Measurements from ENCODE around the gene EFTUD2.

EFTUD2 gene

GRCh38 chr17:44915862-44916780, 16.9 kb upstream of the EFTUD2 start:
- POLR2A ChIA-PET = interaction anchor here (0.7 kb wide), 1 partner anchor 18 kb away, joined by 3 read pairs; no protein-coding TSS in a partner anchor
- H3K4me1 ChIP-seq (ENCODE audit: control insufficient read depth, insufficient read depth, low read length) = no peaks in the 10 kb centered on the region; the same call in 1 of the 2 replicates

DNA sequence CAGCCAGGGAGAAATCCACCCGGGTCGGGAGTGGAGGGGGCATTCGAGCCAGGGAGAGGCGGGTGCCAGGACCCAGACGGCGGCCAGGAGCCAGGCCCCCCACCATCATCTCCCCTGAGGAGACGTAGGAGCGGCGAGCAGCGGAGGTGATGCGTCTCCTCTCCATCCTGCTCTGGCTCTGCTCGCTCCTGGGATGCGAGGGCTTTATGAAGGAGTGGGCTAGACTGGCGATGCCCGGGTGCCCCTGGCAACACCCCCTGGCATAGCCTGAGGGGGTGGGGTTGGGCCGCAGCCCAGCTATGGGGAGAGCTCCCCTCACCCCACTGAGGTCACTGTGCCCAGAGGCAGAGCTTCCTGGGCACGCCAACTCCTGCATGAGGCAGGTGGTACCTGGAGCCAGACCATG, 16.1 kb upstream of the EFTUD2 start, which contains the start of gene GFAP:
Gene GFAP (minus strand): TSS at position 180 of the 406 bp plus-strand sequence. CDS start 14 bp downstream, at position 166.
- no peak within 1 kb of the TSS for H3K27ac ChIP-seq (ENCODE audit: extremely low read depth, low read depth, low read length)
- H3K4me1 ChIP-seq (ENCODE audit: control insufficient read depth, insufficient read depth, low read length) = no peaks in the 10 kb centered on the region; the same call in 1 of the 2 replicates
- TF ChIP-seq HIC1 (tag by site-specific recombination; IDR thresholded peaks at IDR 0.05) (0 out of 2 replicates have a peak, but pooled peaks have one; percentile 31), ZNF423 (tag by site-specific recombination; IDR thresholded peaks at IDR 0.05) (no peak)
- no peaks in the 10 kb centered on the region for H3K36me3 ChIP-seq (ENCODE audit: control insufficient read depth in 2 of 2, insufficient read depth in 1 of 2, low read length in 2 of 2)
- ChIA-PET POLR2A (interaction anchor here (0.7 kb wide), 1 partner anchor 17 kb away, joined by 3 read pairs; no protein-coding TSS in a partner anchor), CTCF (interaction anchor here (0.5 to 1.5 kb wide), 4 partner anchors 12 to 183 kb away, joined by 3 to 6 read pairs (median 3); a partner anchor contains a TSS)
- H3K9me3 ChIP-seq (ENCODE audit: control insufficient read depth, insufficient read depth, low read depth, low read length) = no peaks in the 10 kb centered on the region
- H3K4me3 ChIP-seq (ENCODE audit: low read depth, low read length) = no peak within 1 kb of the TSS

More at GRCh38 chr17:44915862-44916780, 16.9 kb upstream of the EFTUD2 start:
- no peak overlapping the region for H3K27ac ChIP-seq (ENCODE audit: extremely low read depth, low read depth, low read length)
- TF ChIP-seq, protein P1, sequence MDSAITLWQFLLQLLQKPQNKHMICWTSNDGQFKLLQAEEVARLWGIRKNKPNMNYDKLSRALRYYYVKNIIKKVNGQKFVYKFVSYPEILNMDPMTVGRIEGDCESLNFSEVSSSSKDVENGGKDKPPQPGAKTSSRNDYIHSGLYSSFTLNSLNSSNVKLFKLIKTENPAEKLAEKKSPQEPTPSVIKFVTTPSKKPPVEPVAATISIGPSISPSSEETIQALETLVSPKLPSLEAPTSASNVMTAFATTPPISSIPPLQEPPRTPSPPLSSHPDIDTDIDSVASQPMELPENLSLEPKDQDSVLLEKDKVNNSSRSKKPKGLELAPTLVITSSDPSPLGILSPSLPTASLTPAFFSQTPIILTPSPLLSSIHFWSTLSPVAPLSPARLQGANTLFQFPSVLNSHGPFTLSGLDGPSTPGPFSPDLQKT (IDR thresholded peaks at IDR 0.05; ENCODE audit: borderline replicate concordance, low read depth, low read length) = no peak
- TF ChIP-seq ZFP3 (tag by site-specific recombination; IDR thresholded peaks at IDR 0.05; ENCODE audit: low read depth) = no peak
- TF ChIP-seq, protein P2, sequence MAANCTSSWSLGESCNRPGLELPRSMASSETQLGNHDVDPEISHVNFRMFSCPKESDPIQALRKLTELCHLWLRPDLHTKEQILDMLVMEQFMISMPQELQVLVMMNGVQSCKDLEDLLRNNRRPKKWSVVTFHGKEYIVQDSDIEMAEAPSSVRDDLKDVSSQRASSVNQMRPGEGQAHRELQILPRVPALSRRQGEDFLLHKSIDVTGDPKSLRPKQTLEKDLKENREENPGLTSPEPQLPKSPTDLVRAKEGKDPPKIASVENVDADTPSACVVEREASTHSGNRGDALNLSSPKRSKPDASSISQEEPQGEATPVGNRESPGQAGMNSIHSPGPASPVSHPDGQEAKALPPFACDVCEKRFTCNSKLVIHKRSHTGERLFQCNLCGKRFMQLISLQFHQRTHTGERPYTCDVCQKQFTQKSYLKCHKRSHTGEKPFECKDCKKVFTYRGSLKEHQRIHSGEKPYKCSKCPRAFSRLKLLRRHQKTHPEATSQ (tag by site-specific recombination; IDR thresholded peaks at IDR 0.05) = no peak
- no peak for TF ChIP-seq ZIC2 (tag by site-specific recombination; IDR thresholded peaks at IDR 0.05)
- TF ChIP-seq HOXD13 (CRISPR knock-in tag; IDR thresholded peaks at IDR 0.05; ENCODE audit: borderline replicate concordance) = no peak
- TF ChIP-seq ZNF473 (tag by site-specific recombination; IDR thresholded peaks at IDR 0.05) = no peak
- no peaks in the 10 kb centered on the region for H3K9me3 ChIP-seq (ENCODE audit: control insufficient read depth, insufficient read depth, low read depth, low read length)
- no peaks in the 10 kb centered on the region for H3K36me3 ChIP-seq (ENCODE audit: control insufficient read depth in 2 of 2, insufficient read depth in 1 of 2, low read length in 2 of 2)
- no peak overlapping the region for H3K4me3 ChIP-seq (ENCODE audit: low read depth, low read length)
- CTCF ChIA-PET = interaction anchor here (0.8 to 7.9 kb wide), 4 partner anchors 9 to 107 kb away, joined by 3 to 296 read pairs (median 6); a partner anchor contains a TSS

DNA sequence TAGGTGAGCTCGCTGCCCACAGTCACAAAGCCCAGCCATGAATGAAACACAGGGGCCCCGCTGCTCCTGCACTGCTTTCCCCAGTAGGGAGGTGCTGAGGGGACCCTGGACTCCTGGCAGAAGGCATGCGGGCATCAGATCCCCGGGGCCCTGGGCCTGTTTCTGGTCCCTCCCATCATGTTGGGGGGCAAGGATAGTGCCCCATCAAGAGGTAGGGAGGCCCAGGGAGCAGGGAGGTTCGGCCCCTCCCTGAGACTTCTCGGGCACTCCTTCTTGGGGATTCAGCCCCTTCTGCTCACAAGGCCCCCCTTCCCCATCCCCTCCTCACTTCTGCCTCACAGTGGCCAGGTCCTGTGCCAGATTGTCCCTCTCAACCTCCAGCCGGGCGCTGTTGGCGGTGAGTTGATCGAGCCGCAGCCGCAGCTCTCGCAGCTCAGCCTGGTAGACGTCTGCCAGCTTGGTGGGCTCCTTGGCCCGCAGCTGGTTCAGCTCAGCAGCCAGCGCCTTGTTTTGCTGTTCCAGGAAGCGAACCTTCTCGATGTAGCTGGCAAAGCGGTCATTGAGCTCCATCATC, 15.5 kb upstream of the EFTUD2 start:
- Histone ChIP-seq H3K27ac (ENCODE audit: extremely low read depth, low read depth, low read length) (no peak overlapping the region), H3K36me3 (ENCODE audit: control insufficient read depth in 2 of 2, insufficient read depth in 1 of 2, low read length in 2 of 2) (no peaks in the 10 kb centered on the region), H3K4me3 (ENCODE audit: low read depth, low read length) (no peak overlapping the region), H3K4me1 (ENCODE audit: control insufficient read depth, insufficient read depth, low read length) (no peaks in the 10 kb centered on the region; the same call in 1 of the 2 replicates), H3K9me3 (ENCODE audit: control insufficient read depth, insufficient read depth, low read depth, low read length) (no peaks in the 10 kb centered on the region)
- ChIA-PET POLR2A (no interaction called here), CTCF (interaction anchor here (0.5 to 5.8 kb wide), 6 partner anchors 12 to 184 kb away, joined by 3 to 47 read pairs (median 4); partner anchors contain the start of gene EFTUD2)
- TF ChIP-seq ZBTB20 (tag by site-specific recombination; IDR thresholded peaks at IDR 0.05) (peak; percentile 48), ZNF221 (tag by site-specific recombination; IDR thresholded peaks at IDR 0.05; ENCODE audit: borderline replicate concordance) (no peak)

Measured in HEK293 (cell line).